HG03108 (cell line): ENCODE measurements around the gene STON1.
"Not testable (repeated sequence)": the region's sequence is repeated elsewhere in the genome, so short reads cannot be mapped to it uniquely, and the experiment has no call there.

Experiments
- ATAC-seq: cut with Tn5 transposase; IDR thresholded peaks from one replicate; pipeline ENCODE4 v1.9.1; 2021; ENCODE audit warnings: moderate library complexity; ENCODE audit not compliant: unreplicated experiment

The STON1 gene

GRCh38 chr2:48569433-48569832, 39.5 kb downstream of the STON1 start:
- no peak for ATAC-seq

GRCh38 chr2:48572816-48573215, 42.9 kb downstream of the STON1 start:
- no peak for ATAC-seq

GRCh38 chr2:48574353-48575287, 44.7 kb downstream of the STON1 start:
- ATAC-seq, result no peak

GRCh38 chr2:48578313-48578712, 48.4 kb downstream of the STON1 start:
- ATAC-seq, result no peak

GRCh38 chr2:48583961-48584360, 54.0 kb downstream of the STON1 start:
- ATAC-seq, result no peak

GRCh38 chr2:48584551-48584950, 54.6 kb downstream of the STON1 start:
- ATAC-seq, result no peak

GRCh38 chr2:48586433-48586832, 56.5 kb downstream of the STON1 start:
- ATAC-seq, result no peak

- no peak for ATAC-seq
These were observed 57.6 kb downstream of the STON1 start for GRCh38 chr2:48587560-48587959.

- no peak for ATAC-seq
These were observed 58.0 kb downstream of the STON1 start for GRCh38 chr2:48587961-48588360.

GRCh38 chr2:48588745-48589144, 58.8 kb downstream of the STON1 start:
- ATAC-seq, result no peak

- ATAC-seq, result no peak
These were observed 59.3 kb downstream of the STON1 start for GRCh38 chr2:48589170-48589767.

- no peak for ATAC-seq
These were observed 60.1 kb downstream of the STON1 start for GRCh38 chr2:48590017-48590416.

GRCh38 chr2:48592067-48592466, 62.1 kb downstream of the STON1 start:
- ATAC-seq, result no peak

- ATAC-seq, result not testable (repeated sequence)
These were observed 66.8 kb downstream of the STON1 start for GRCh38 chr2:48596751-48597150.

- no peak for ATAC-seq
These were observed 67.5 kb downstream of the STON1 start for GRCh38 chr2:48597492-48597891.

GRCh38 chr2:48600204-48600813, 70.4 kb downstream of the STON1 start:
- no peak for ATAC-seq

GRCh38 chr2:48600917-48601316, 71.0 kb downstream of the STON1 start:
- ATAC-seq, result no peak

- no peak for ATAC-seq
These were observed 71.4 kb downstream of the STON1 start for GRCh38 chr2:48601349-48601748.

GRCh38 chr2:48605482-48606175, 75.7 kb downstream of the STON1 start:
- ATAC-seq, result no peak

GRCh38 chr2:48607307-48608014, 77.5 kb downstream of the STON1 start:
- no peak for ATAC-seq

- no peak for ATAC-seq
These were observed 83.3 kb downstream of the STON1 start for GRCh38 chr2:48613211-48613610.
